ENCODE results near the gene UBLCP1.
"Not testable (repeated sequence)": the region's sequence is repeated elsewhere in the genome, so short reads cannot be mapped to it uniquely, and the experiment has no call there.

The UBLCP1 gene

DNA sequence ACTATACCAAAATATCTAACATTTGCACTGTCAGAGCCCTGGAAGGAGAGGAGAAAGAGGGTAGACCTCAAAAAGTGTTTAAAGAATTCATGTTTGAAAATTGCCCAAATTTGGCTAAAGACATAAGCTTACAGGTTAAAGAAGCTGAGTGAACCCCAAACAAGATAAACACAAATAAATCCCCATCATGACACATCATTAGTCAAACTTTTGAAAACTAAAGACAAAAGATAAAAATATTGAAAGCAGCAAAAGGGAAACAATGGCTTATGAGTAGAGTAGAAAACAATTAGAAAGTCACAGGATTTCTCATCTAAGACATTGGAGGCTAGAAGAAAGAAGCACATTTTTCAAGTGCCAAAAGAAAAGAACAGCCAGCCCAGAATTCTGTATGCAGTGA, 6.1 kb upstream of the UBLCP1 start:
- ATAC-seq, result no peak

GRCh38 chr5:159257629-159258283, 5.3 kb upstream of the UBLCP1 start:
- no peak for ATAC-seq

DNA sequence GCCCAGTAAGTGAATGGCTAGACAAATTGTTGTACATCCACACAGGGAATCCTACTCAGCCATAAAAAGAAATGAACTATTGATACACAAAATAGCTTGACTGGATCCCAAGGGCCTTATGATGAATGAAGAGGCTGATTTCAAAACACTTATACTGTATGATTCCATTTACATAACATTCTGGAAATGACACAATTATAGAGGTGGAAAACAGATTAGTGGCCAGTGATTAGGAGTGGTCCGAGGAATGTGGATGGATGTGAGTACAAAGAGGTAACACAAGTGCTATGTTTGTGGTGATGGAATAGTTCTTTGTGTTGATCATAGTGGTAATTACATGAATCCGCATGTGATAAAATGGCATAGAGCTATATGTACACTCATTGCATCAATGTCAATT, 4.7 kb upstream of the UBLCP1 start:
- ATAC-seq, result no peak

DNA sequence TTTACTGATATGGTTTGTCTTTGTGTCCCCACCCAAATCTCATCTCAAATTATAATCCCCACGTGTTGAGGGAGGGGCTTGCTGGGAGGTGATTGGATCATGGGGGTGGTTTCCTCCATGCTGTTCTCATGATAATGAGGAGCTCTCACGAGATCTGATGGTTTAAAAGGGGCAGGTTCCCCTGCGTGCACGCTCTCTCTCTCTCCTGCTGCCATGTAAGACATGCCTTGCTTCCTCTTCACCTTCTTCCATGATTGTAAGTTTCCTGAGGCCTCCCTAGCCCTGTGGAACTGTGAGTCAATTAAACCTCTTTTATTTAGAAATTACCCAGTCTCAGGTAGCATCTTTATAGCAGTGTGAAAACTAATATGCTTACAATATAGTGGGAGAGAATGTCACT, 2.9 kb upstream of the UBLCP1 start:
- not testable (repeated sequence) for ATAC-seq

- peak; percentile 21 to 27 for ATAC-seq
These were observed 625 bp upstream of the UBLCP1 start for GRCh38 chr5:159262472-159262858.

DNA sequence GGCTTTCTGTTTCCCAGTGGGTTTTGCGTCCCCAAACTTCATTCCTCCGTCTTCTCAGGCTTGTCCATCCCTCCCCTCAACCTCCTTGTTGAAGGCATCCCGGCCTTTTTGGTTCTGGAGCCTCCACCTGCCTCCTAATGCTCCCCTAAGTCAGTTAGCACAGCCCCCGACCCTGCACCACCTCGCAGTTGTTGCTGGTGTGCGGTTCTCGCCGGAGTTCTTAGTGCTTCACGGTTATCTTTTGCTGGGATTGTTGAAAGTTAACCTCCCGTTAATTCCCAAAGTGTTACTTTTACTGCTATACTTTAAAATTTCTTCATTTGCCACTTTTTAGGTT, 447 bp downstream of the UBLCP1 start:
- no peak for ATAC-seq

GRCh38 chr5:159266764-159267163, 3.7 kb downstream of the UBLCP1 start:
- not testable (repeated sequence) for ATAC-seq

DNA sequence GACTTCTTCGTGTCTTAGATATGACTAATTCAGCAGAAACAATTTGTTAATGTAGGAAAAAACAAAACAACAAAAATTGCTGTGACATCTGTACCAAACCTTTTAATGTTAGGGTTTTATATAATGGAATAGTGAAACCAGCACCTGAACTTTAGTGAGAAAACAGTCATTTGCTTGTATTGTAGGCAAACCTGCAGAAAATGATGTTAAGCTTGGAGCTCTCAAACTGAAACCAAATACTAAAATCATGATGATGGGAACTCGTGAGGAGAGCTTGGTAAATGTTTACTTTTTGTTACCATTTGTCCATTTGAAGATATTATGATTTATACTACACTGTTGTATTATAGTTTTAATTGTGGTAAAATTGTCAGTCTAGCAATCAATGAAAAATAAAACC, 6.6 kb downstream of the UBLCP1 start:
- peak in 1 of 2 donors; percentile 49 for ATAC-seq

- ATAC-seq, result no peak
These were observed 10.8 kb downstream of the UBLCP1 start for GRCh38 chr5:159273923-159274322.

DNA sequence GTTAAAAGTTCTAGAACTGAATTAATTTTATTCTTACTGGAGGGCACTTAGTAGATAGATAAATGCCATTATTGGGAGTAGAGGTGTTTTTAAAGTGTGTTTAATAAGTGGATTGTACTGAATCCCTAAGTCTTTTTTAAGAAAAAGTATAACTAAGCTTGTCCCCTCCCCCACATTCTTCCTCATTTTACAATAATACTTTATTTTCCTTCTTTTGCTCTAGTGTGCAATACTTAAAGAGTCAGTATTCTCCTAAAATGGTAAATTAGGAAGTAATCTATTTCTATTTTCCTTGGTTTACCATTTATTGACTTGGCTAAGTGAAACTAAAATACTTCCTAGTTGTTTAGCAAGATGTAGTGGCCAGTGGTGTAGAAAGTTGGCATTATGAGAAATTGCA, 11.6 kb downstream of the UBLCP1 start:
- ATAC-seq, result no peak

DNA sequence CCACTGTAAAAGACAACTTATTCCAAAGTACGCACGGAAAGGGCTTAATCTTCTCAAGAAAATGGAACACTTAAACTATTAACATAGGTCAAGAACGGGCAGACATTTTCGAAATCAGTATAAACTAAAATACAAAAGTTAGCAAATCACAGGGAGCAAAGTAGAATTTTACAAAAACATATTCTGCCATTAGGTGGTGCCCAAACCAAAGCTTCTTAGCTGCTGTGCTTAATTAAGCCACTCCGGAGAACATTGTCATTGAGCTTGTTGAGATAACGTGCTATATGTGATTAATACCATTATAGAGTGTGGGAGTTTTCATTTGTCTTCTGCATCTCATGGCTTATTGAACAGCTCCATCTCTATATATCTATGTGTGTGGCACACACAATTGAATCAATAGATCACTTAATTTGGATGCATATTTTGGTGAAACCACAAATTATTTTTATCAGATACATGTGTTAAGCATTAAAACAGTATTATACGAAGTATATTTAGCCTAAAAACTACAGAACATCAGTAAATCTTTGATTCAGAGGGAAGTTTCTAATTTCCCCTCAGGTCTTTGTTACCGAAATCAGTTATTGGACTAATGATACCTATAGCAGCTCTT, 23.4 kb downstream of the UBLCP1 start:
- ATAC-seq, result peak in 1 of 2 donors; percentile 69

GRCh38 chr5:159290741-159291140, 27.7 kb downstream of the UBLCP1 start:
- no peak for ATAC-seq

- ATAC-seq, result no peak
These were observed 31.8 kb downstream of the UBLCP1 start for GRCh38 chr5:159294921-159295320.

GRCh38 chr5:159297300-159297699, 34.2 kb downstream of the UBLCP1 start:
- ATAC-seq, result not testable (repeated sequence)

GRCh38 chr5:159301466-159301865, 38.4 kb downstream of the UBLCP1 start:
- ATAC-seq, result no peak

GRCh38 chr5:159301929-159302860, 39.1 kb downstream of the UBLCP1 start:
- ATAC-seq, result not testable (repeated sequence)

DNA sequence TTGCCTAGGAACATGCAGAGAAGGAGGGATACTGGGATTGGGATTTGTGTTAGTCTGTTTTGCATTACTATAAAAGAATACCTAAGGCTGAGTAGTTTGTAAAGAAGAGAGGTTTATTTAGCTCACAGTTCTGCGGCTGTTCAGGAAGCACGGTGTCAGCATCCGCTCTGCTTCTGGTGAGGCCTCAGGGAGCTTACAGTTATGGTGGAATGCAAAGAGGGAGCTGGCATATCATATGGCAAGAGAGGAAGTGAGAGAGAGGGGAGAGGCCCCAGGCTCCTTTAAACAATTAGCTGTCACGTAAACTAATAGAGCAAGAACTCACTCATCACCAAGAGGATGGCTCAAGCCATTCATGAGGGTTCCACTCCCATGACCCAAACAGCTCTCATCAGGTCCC, 40.2 kb downstream of the UBLCP1 start:
- no peak for ATAC-seq

DNA sequence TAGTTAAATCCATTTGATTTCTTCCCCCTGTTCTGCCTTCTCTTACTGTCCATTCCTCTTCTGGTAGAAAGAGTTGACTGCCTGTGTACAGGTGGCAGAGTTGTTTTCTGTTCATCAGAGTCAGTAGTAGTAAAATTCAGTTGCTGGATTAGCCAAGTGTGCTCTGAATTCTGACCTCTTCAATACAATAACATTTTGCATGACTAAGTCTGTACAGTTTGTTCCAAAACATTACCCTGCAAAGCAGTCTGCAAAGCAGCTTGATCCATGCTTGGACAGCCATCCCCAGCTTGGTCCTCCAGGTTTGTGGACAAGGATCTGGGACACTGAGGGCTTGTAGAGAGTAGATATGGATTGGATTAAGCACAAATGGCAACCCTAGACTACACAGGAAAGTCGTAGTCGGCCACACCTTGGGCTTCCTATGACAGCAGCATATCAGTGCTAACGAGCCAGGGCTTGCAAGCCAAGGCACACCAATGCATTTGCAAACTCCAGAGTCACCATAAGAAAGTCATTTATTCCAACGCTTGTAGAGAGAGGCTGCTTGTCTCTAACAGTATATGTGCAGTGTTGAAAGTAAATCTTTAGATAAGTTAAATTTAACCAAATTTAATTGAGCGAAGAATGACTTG, 42.0 kb downstream of the UBLCP1 start:
- no peak for ATAC-seq

GRCh38 chr5:159309689-159310433, 46.8 kb downstream of the UBLCP1 start:
- ATAC-seq, result no peak

DNA sequence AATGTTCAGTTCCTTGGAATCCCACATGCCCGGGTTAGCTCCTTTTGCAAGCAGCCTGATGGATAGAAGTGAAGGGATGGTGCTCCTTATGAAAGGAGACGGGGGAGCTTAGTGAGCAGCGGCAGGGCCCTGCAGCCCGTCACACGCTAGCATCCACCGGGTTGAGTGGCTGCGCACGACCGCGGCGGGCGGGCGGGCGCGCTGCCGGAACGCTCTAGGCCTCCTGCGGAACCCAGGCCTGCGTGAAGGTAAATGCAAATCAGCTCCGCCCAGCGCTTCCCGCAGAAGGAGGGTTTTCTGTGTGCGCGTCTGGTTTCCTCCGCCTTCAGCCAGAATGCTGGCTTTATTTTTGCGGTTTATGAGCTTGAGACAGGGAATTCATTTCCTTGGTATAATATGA, 47.4 kb downstream of the UBLCP1 start:
- peak in 1 of 2 donors; percentile 55 for ATAC-seq

DNA sequence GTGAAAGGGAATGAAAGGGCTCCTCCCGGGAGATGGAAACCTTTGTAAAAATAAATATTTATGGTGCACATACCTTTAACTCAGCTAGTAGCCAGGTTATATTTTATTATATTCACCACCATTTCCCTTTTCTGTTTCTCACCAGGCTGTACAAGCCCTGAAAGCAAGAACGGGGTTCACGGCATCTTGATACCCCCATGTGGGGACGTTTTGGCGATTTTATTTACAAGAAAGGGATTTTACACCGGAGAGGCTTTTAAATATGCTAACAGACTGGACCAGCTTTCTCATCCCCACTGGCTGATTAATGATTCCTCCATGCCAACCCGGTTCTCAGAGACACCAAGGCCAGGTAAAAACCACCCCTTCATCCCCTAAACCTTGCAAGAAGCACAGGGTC, 48.0 kb downstream of the UBLCP1 start:
- ATAC-seq, result no peak

DNA sequence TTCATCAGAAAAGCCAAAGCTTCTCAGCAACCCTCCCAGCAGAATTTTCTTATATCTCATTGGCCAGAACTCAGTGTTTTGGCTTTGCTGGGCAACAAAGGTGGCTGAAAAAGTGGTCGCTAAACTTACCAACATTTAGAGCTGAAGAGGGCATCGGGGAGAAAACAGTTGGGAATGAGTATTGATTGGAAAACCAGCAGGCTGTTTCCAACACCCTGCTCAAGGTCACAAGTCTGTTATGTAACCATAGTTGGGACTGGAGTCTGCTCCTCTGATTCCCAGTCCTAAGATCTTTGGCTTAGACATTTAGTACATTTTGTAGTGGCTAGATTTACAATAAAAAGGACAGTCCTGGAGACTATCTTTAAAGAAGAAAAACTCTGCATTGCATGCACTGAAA, 50.1 kb downstream of the UBLCP1 start:
- no peak for ATAC-seq
